Stimulated activated naive CD4-positive, alpha-beta T cell (primary cell): ENCODE measurements around the gene PFKP.

Experiments
- DNase-seq, 6 experiments: peaks; one replicate each; lab custom pipeline; 2025; lab: John Stamatoyannopoulos, UW

Gene PFKP

DNA sequence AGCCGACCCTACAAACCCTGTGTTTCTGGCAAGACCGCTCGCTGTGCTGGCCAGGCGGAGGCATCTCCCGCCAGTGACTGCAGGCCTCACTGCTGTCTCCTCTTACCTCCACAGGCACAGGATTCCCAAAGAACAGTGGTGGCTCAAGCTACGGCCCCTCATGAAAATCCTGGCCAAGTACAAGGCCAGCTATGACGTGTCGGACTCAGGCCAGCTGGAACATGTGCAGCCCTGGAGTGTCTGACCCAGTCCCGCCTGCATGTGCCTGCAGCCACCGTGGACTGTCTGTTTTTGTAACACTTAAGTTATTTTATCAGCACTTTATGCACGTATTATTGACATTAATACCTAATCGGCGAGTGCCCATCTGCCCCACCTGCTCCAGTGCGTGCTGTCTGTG is 69.0 kb downstream of the PFKP start:
- DNase-seq = no peak

DNA sequence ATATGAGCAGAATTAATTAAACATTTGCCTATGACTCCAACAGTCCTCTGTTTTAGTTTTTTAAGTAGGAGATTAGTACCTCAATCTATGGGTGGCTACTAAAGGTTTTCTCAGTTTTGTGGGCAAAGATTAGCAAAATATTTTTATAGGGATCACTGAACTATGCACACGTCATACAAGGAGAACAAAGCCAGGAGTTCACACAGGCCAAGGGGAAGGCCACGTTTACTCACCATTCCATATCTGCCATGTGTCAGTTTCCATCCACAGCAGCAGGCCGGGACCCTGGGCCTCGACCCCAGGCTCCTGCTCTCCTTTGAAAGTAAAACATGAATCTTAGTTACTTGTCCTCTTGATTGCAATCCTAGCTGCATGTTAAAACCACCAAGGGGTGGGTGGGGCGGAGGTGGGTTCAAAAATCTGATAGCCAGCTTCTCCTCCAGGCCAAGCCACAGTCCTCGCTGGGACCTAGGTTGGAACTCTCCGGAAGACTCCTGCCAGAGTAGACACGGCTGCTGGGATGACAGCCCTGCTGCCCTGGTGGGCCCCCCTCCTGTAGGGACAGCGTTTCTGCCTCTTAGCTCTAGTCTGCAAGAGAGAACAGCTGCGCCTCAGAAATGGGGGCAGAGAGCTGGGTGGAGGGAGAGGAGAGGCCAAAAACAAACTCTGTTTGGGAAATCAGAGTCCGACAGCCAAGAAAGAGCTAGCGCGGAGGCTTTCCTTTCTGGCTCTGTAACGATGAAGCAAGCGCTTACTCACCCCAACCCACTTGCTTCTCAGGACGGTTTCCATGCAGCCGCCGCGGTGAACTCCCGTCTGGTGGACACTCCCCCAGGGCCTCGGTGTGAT is 69.6 kb downstream of the PFKP start:
- DNase-seq = no peak

DNA sequence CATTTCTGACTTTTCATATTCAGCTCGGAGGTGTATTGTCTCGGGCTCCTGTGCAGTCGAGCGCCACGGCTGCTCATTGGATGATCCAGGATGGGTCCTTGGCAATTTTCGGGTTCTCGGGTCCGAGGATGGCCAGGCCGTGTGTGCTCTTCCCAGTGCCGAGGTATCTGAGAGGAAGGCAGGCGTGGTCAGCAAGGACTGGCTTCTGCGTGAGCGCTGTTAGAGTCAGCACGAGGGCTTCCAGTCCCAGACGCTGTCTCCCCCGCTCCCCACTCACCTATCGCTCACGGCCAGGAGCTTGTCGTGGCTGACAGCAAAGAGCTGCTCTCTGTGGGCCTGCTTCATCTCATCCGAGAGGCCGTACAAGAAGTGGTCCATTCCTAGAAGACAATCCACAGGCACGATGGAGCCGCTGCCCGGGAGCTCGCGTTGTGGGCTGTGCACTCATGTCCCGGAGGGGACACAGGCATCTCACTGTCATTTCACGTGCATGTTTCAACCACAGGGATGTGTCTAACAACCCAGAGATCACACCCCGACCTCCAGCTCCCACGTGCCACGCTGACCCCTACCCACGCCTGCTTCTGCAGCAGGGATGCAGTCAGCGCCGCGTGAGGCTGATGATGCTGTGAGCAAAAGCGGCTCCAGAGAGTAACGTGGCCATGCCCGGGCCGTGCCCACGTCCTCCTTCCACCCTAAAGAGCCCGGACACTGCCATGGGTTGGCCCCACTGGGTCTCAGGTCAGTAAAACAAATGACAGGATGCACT is 70.8 kb downstream of the PFKP start:
- no peak for DNase-seq

DNA sequence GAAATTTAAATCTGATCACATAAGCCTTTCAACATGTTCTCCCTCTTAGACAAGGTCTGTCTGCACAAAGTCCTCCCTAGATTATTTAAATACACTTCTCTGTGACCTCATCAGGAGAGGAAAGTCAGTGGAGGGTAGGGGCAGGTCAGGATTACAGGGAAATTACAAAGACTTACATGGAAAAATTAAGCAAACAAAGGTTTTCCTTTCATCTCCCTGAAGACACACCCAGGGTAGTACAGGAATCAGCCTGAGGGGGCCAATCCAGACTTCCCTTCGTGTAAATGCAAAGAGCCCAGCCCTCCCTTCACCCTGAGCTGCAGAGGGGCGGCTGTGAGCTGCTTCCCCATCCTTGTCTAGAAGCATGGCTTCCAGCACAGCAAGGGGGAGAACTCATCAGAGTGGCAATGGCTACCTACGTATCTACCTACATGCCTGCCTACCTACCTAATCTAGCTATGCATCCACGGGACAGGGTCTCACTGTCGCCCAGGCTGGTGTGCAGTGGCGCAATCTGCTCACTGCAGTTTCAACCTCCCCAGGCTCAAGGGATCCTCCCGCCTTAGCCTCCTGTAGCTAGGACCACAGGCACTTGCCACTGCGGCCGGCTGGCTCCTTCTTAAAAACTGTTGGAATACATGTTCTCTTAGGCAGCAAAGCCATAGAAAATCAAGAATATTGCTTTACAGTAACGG is 72.0 kb downstream of the PFKP start:
- no peak for DNase-seq

DNA sequence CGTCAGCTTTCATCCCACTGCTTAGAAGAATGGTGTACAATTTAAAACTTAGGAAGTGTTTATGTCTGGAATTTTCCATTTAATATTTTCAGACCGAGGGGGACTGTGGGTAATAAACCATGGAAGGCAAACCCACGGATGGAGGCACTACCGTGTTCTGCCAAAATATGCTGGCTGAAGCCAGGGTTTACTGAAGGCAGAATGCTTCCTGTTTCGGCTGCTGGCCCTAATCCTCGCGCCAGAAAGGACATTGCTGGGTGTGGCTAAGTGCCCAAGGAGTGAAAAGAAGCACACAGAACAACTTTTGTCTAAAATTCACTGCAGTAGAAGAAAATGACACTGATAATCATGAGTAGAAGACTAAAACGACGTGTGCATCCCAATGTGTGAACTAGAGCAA is 72.9 kb downstream of the PFKP start:
- DNase-seq = no peak

DNA sequence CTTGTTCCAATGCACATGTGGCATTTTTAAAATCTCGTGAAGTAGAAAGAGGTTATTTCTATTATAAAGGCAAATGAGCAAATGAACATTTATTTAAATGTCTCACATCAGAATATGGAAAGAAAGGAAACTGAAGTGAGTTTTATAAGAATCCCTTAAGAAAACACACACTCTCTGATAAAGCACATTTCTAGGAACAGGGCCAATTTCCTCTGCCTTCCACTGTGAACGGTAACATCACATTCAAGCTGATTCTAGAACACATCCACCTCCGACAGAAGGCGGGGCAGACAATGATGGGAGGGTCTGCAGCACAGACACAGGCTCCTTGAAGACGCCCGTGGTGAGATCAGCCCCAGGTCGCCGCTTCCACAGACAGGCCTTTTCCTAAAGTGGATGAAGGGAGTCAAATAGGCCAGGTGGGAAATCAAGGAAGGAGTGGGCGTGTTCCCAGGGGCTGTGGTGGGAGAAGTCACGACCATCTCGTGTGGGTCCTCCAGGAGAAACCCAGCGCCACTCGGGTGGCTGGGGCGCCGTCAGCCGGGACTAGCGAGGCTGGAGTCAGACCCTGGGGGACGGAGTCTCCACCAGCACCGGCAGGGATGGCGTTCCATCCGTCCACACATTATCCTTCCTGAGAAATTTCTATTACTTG is 74.1 kb downstream of the PFKP start:
- DNase-seq = no peak

DNA sequence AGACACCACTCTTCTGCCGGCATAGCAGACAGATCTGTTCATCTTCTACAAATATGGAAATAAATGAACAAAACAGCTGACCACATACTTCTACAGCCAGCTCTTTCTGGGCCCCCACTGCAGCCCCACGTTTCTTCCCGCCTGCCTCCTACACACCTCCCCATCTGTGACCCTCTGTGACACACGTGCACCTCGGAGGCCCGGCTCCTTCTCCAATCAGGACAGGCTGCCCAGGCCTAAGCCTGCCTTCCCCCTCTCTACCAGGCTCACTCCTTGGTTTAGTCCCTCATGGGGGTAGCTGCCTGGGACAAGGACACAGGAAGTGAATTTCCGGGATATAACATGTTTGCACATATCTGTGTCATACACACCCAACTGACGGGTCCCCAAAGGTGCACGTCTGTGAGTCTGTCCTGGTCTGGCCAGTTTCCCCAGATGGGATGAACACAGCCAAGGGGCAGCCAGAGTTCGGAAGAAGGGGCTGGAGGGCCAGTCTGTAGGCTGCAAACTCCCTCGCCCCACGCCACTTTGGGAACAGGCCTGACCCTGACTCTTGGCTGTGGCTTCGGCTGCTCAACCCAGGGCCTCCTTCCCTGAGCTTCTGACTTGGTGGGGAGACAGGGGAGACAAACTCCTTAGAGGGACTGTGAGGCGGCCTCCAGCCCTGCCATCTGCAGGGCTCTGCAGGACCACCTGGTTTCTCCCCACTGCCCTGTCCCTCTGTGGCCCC is 75.0 kb downstream of the PFKP start:
- no peak for DNase-seq

DNA sequence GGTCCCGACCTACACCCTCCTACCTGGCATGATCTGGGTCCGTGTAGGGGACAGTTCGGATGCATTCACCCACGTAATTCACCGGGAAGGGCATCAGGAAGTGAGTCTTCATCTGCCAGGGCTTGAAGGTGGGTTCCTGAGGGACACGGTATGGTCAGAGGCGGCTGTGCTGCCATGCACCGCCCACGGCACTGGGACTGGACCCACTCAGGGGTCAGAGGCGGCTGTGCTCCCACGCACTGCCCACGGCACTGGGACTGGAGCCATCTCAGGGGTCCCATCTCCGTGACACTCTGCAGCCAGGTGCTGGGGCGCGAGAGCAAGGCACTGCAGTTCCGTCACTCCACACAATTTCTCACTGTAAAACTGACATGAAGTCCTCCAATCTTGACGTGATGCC is 76.0 kb downstream of the PFKP start:
- DNase-seq = no peak

DNA sequence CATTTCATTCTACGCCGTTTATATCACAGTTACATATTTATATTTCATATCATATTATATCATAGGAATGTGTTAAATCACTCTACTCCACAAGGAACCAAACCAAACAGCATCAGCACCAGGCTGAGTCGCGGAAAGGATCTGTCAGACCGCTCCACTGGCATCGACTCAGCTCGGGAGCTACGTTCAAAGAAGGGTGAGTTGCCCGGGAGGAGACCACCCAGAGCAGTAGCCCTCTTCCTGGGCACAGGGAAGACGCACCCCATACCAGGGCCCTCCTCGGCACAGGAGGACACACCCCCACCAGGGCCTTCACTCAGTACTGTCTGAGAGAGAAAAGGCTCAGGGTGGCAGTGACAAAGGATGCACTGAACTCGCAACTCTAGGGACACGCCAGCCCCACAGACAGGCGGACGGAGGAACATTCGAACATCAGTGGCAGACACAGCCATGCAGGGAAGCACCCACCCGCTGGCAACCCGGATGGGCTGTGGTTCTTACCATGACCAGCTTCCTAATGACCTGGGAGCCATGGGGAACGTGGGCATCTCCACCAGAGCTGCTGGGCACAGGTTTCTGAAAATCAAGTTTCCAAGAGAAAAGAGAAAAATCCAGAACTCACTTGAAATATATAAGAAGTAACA is 76.6 kb downstream of the PFKP start:
- DNase-seq = no peak

DNA sequence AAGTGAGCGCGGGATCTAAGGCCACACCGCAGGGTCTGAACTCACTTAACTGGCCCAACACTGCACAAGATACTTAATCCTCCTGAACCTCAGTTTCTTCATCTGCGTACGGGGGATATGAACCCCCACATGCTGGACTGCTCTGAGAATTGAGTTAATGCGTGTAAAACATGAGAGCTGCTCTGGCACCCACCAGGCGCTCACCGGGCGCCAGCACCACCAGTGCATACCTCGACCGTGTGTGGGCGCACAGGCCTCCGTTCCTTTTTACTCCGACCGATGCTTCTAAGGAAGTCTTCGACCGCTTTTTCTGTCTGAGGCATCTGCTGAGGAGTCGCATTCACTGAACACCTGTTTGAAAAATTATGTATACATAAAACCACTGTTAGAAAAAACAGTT is 78.0 kb downstream of the PFKP start:
- no peak for DNase-seq

DNA sequence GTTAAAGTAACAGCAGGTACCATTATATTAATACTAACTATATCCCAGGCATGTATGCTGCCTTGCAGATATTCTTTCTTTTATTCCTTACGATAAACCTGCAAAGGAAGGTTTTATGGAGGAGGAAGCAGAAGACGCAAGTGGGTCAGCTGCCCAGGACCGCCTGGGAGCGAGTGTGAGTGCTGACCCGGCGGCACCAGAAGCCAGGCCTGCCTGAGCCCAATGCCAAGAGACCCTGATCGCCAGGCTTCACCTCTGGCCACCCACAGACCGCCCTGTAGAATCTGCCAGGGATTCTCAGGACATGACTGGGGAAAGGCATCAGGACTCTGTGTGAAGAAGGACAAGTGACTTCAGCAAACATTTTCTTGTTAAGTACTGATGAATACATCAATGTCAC is 78.9 kb downstream of the PFKP start:
- no peak for DNase-seq

DNA sequence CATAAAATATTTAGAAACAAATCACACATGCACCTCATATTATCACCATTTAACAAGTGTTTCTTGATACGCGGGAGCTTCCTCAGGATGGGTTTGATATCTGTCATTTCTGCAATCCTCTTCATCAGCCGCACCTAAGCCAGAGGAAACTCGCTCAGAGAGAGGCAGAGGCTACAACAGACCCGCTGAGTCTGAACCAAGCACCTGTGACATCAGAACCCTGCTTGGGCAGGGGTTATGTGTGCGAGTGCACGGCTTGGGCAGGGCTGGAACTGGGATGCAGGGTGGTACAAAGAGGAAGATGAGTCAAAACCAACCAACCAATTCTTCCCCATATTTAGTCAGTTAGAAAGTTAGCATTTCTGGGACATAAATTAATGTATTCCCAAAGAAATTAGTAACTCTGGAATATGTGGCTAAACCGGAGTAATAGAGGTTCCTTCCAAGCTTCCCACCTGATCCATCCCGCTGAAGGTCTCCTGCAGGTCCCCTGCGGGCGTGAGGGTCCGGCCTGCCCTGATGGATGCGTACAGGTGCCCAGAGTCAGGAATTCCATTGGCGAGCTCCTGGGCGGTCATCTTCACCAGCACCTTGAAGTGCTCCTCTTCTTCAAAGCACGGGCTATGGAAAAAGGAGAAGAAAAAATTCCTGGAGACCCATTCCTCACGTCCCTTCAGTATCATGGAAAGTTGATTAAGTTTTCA is 79.9 kb downstream of the PFKP start:
- DNase-seq = no peak

DNA sequence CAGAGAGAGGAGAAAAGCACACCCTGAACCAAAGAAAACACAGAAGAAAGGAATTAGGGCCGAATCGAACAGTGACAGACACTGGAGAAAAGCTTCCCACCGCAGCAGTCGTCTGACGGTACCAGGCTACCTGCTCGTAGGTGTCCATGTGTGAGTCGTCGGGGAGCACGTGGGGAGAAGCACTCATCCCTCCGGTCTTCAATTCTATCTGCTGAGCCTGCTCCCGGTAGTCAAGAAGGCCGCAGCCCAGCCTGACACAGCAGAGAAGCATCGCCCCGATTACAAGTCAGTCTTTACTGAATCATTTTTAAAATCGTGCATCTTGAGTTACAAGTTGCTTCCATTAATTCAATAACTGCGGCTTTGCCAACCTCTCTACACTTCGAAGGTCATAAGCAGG is 80.7 kb downstream of the PFKP start:
- DNase-seq = no peak

DNA sequence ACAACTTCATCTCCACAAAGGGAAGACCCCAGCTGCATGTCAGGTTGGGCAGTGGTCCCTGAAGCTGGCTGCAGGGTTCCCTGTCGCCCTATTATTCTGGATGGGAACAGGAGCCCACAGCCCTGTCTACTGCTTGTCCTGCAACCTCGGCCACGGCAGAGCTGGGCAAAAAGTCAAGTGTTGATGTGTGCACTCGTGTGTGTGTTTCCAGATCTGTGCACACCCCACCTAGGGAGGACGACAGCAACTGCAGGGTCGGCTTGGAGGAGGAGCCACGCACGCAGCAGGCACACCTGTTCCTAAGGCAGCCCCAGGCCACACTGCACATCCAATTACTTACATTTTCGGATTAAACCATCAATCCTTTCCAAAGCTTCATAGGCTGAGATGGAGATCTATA is 81.6 kb downstream of the PFKP start:
- DNase-seq = no peak

DNA sequence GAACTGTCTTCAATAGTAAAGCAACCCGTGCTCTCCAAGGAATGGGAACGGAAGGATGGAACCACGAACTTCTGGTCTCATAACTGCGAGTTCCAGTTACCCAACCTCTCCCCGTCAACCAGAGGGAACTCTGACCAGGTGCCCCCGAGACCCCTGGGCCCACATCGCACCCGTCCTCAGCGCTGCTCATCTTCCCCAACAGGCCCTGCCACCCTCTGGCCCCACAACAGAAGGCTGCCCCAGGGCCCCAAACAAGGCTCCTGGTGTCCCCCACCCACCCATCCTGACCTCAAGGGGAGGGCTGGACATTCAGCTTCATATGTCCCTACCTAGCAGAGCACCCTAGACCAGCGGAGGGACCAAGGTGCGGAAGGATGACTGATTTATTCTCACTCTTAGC is 82.6 kb downstream of the PFKP start:
- no peak for DNase-seq

DNA sequence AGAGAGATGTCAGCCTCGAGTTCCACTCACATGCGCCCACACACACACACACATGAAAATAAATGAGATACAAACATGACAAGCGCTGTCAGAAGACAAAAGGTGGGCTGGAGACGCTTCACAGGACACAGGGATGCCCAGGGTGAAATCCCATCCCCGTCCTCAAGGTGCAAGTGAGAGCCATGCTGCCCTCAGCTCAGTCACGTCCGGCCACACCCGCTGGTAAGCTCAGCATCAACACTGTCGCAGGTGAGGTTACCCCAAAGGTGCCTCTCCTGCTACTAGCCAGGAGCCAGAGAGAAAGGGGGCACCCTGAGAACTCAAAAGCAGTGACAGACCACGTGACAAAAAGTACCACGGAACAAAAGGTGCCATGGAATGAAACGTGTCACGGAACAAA is 83.0 kb downstream of the PFKP start:
- DNase-seq = no peak

DNA sequence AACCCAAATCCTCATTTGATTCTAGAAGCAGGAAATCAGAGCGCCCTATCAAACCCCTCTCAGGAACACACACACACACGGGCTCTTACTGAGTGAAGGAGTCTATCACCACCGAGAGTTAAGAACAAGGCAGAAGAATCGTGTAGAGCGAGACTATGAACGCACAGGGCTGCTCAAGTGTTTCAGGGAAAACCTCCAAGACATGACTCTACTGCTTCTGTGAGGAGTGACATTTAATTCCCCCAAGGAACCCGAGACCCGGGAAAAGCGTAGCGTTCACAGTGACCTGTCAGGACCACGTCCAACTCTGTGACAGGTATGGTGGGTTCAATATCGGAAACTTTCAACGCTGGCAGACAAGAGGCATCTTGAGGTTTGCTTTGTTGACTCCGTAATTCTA is 83.6 kb downstream of the PFKP start:
- DNase-seq = no peak

DNA sequence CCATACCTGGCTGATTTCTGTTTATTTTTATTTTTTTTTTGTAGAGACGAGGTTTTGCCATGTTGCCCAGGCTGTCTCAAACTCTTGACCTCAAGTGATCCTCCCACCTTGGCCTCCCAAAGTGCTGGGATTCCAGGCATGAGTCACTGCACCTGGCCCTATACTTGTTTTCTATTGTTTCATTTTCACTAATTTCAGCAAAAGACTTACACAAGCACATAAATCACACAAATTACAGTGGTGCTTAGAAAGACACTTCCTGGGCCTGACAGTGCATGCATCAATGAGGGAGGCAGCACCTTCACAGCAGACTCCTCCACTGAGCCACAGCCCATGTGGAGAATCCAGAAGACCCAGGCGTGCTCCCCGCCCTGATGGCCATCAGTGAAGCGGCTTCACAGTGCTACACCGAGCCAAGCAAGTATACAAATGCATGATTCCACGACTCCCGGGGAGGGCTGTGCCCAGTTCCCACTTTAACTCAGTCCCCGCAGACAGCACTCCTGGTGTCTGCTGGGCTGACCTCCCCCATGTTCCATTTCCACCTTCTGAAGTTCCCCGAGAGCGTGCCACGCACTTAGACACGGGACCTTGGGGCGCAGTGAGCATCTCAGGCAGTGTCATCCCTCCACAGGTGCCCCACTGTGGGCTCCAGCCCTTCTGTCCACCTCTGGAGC is 84.7 kb downstream of the PFKP start:
- DNase-seq = no peak

DNA sequence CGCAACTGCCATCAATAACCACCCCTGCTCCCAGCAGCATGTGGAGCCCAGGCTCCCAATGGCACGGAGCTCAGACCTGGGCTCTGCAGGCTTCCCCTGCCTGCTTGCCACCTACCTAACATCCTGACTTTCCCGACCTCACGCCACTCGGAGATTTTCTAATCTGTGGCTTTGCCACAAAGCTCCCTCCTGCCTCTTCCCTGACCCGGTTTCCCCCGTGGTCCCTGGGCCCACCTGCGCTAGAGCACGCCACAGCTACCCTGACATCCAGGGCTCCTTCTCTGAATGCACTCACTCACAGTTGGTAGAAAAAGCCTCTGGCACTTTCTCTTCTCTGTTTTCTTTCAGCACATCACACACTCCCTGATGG is 85.2 kb downstream of the PFKP start:
- DNase-seq = no peak

DNA sequence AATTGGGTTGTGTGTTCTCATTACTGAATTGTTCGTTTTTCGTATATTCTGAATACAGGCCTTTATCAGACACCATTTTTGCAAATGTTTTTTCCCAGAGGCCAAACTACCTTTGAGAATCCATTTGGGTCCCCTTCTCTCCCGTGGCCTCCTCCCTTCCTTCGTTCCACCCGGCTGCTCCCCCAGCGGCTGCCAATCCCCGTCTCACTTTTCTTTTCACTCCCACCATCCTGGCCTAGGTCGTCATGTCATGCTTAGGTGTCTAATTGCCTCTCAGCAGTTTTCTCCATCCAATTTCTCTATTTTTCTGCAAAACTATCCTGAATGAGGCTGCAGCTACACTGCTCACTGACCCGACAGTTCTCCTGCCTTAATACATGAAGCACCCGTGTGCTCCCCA is 87.3 kb downstream of the PFKP start:
- no peak for DNase-seq
